ENCODE measurements around the gene KIR2DL1.

The KIR2DL1 gene

DNA sequence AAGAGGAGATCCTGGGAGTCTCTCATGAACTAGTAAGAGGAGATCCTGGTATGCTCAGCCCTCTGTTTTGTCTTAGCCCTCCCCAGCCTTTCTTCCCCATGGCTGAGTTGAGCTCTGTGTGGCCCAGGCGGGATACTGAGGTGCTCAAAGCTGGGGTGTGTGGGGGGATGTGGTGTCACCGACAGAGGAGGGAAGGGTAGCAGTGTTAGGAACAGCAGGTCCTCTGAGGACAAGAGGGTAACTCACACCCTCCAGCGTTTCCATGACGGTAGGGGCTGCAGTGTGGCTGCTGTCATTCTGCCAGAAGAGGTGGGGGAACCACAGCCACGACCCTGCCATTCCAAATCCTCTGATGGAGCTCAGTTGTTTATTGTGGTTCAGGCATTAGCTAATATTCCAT lies 34.5 kb downstream of the KIR2DL1 start:
- TF ChIP-seq, protein P1, sequence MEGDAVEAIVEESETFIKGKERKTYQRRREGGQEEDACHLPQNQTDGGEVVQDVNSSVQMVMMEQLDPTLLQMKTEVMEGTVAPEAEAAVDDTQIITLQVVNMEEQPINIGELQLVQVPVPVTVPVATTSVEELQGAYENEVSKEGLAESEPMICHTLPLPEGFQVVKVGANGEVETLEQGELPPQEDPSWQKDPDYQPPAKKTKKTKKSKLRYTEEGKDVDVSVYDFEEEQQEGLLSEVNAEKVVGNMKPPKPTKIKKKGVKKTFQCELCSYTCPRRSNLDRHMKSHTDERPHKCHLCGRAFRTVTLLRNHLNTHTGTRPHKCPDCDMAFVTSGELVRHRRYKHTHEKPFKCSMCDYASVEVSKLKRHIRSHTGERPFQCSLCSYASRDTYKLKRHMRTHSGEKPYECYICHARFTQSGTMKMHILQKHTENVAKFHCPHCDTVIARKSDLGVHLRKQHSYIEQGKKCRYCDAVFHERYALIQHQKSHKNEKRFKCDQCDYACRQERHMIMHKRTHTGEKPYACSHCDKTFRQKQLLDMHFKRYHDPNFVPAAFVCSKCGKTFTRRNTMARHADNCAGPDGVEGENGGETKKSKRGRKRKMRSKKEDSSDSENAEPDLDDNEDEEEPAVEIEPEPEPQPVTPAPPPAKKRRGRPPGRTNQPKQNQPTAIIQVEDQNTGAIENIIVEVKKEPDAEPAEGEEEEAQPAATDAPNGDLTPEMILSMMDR (IDR thresholded peaks at IDR 0.05; ENCODE audit: insufficient read depth, low read length, poor library complexity, severe bottlenecking): no peak
- TF ChIP-seq EZH2phosphoT487 (conservative IDR thresholded peaks at IDR 0.05; ENCODE audit: low read length): no peak
- no peaks in the 10 kb centered on the region for H3K9me3 ChIP-seq (ENCODE audit: insufficient read depth, low read length)
- H3K79me2 ChIP-seq (ENCODE audit: insufficient read depth, low read length): no peaks in the 10 kb centered on the region
- H3K27ac ChIP-seq (ENCODE audit: low read depth, low read length): no peak overlapping the region
- no peak overlapping the region for H3K9ac ChIP-seq (ENCODE audit: low read length)
- H4K20me1 ChIP-seq (ENCODE audit: low read depth, low read length): no peaks in the 10 kb centered on the region
- no peaks in the 10 kb centered on the region for H3F3A ChIP-seq (ENCODE audit: insufficient read depth)
- no peak overlapping the region for H2AFZ ChIP-seq (ENCODE audit: low read depth, low read length, severe bottlenecking)
- no peak overlapping the region for H3K4me3 ChIP-seq (ENCODE audit: insufficient read depth, low read length, poor library complexity, severe bottlenecking)
- H3K27me3 ChIP-seq (ENCODE audit: low read length): no peaks in the 10 kb centered on the region
- H3K36me3 ChIP-seq (ENCODE audit: low read length): no peaks in the 10 kb centered on the region
- no peaks in the 10 kb centered on the region for H3K9me2 ChIP-seq (replicated peaks; ENCODE audit: insufficient read depth, low read length)
- no peak overlapping the region for H3K4me2 ChIP-seq (ENCODE audit: low read depth, low read length, poor library complexity, severe bottlenecking)

DNA sequence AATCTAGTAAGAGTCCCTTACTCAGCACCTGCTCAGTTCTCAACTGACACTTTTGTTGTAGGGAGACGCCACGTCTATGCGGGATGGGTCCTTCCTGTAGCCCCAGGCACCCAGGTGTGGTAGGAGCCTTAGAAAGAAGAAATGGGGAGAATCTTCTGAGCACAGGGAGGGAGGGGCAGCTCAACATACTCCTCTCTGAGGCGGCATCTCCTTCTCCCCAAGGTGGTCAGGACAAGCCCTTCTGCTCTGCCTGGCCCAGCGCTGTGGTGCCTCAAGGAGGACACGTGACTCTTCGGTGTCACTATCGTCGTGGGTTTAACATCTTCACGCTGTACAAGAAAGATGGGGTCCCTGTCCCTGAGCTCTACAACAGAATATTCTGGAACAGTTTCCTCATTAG lies 35.0 kb downstream of the KIR2DL1 start:
- H3K27me3 ChIP-seq (ENCODE audit: low read length): no peaks in the 10 kb centered on the region
- no peaks in the 10 kb centered on the region for H3K9me2 ChIP-seq (replicated peaks; ENCODE audit: insufficient read depth, low read length)
- H2AFZ ChIP-seq (ENCODE audit: low read depth, low read length, severe bottlenecking): no peak overlapping the region
- H3K27ac ChIP-seq (ENCODE audit: low read depth, low read length): no peak overlapping the region
- no peaks in the 10 kb centered on the region for H3K79me2 ChIP-seq (ENCODE audit: insufficient read depth, low read length)
- H3K4me3 ChIP-seq (ENCODE audit: insufficient read depth, low read length, poor library complexity, severe bottlenecking): no peak overlapping the region
- no peak for TF ChIP-seq EZH2phosphoT487 (conservative IDR thresholded peaks at IDR 0.05; ENCODE audit: low read length)
- TF ChIP-seq, protein P1 (IDR thresholded peaks at IDR 0.05; ENCODE audit: insufficient read depth, low read length, poor library complexity, severe bottlenecking): no peak
- no peaks in the 10 kb centered on the region for H3F3A ChIP-seq (ENCODE audit: insufficient read depth)
- H4K20me1 ChIP-seq (ENCODE audit: low read depth, low read length): no peaks in the 10 kb centered on the region
- no peaks in the 10 kb centered on the region for H3K9me3 ChIP-seq (ENCODE audit: insufficient read depth, low read length)
- H3K9ac ChIP-seq (ENCODE audit: low read length): no peak overlapping the region
- no peaks in the 10 kb centered on the region for H3K36me3 ChIP-seq (ENCODE audit: low read length)
- no peak overlapping the region for H3K4me2 ChIP-seq (ENCODE audit: low read depth, low read length, poor library complexity, severe bottlenecking)

DNA sequence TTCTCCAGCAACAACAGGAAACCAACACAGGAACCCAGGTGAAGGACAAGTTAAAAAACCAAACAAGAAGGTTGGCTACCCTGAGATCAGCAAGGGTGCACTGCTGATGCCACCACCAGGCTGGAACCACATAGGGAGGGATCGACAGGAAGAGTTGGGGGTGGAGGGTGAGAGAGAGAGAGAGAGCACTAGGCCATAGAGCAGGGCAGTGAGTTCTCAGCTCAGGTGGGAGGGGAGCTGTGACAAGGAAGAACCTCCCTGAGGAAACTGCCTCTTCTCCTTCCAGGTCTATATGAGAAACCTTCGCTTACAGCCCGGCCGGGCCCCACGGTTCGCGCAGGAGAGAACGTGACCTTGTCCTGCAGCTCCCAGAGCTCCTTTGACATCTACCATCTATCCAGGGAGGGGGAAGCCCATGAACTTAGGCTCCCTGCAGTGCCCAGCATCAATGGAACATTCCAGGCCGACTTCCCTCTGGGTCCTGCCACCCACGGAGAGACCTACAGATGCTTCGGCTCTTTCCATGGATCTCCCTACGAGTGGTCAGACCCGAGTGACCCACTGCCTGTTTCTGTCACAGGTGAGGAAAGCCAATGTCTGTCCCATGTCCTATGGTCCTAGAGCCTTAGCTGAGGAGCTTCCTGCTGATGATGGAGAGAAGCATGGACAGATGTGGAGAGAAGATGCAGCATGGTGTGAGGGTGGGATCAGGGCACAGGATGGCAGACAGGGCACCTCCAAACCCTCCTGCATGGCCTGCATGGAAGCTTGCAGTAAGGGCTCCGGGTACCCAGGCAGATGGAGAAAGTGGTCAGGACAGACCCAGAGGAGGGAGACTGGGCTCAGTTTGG lies 36.3 kb downstream of the KIR2DL1 start:
- Histone ChIP-seq H4K20me1 (ENCODE audit: low read depth, low read length) (no peaks in the 10 kb centered on the region), H3F3A (ENCODE audit: insufficient read depth) (no peaks in the 10 kb centered on the region), H3K9me2 (replicated peaks; ENCODE audit: insufficient read depth, low read length) (no peaks in the 10 kb centered on the region), H3K36me3 (ENCODE audit: low read length) (no peaks in the 10 kb centered on the region), H3K4me2 (ENCODE audit: low read depth, low read length, poor library complexity, severe bottlenecking) (no peak overlapping the region), H3K79me2 (ENCODE audit: insufficient read depth, low read length) (no peaks in the 10 kb centered on the region), H3K9ac (ENCODE audit: low read length) (no peak overlapping the region), H3K4me3 (ENCODE audit: insufficient read depth, low read length, poor library complexity, severe bottlenecking) (no peak overlapping the region), H2AFZ (ENCODE audit: low read depth, low read length, severe bottlenecking) (no peak overlapping the region), H3K9me3 (ENCODE audit: insufficient read depth, low read length) (no peaks in the 10 kb centered on the region), H3K27ac (ENCODE audit: low read depth, low read length) (no peak overlapping the region), H3K27me3 (ENCODE audit: low read length) (no peaks in the 10 kb centered on the region)
- TF ChIP-seq, protein P1 (IDR thresholded peaks at IDR 0.05; ENCODE audit: insufficient read depth, low read length, poor library complexity, severe bottlenecking): no peak
- no peak for TF ChIP-seq EZH2phosphoT487 (conservative IDR thresholded peaks at IDR 0.05; ENCODE audit: low read length)
